T-cell (primary cell): Measurements from ENCODE around the gene ADGRB3. TPM values are rescaled to one million over a fixed set of nuclear protein-coding genes. Genes with fewer than 3 reads are reported as not detected.

Source experiments
- ATAC-seq, 4 experiments: fragments of 200-7000 bp in 3 of 4; fragments of 150-1000 bp in 1 of 4; cut with Tn5 transposase; replicated peaks in 1 of 4; 1 replicate in 3 of 4; 2 replicates in 1 of 4; pipeline ENCODE4 v1.10.0; 2021; ENCODE audit warnings: moderate library complexity in 3 of 4, mild to moderate bottlenecking in 2 of 4, moderate number of reproducible peaks in 1 of 4
- CTCF ChIA-PET, 2 donors: fragments of 300-600 bp; sonication (Branson Sonifier 250); formaldehyde crosslinking; loops; one replicate each; lab custom pipeline; 2022; ENCODE audit warnings: antibody characterized with exemption in 2 of 2; lab: Charles Lee
- POLR2A ChIA-PET, 2 donors: fragments of 300-600 bp; sonication (Branson Sonifier 250); formaldehyde crosslinking; loops; one replicate each; lab custom pipeline; 2022; ENCODE audit warnings: antibody characterized with exemption in 2 of 2; lab: Charles Lee
- DNase-seq, 35 experiments: peaks; one replicate each; pipeline versions ENCODE4 v3.0.0 to v3.0.0-alpha.2; 2013 to 2023
- H3K27ac ChIP-seq: one replicate; pipeline ENCODE4 v1.5.1; 2013; ENCODE audit warnings: low read length
- H3K27me3 ChIP-seq, 2 experiments: replicated peaks in 1 of 2; 1 replicate in 1 of 2; 2 replicates in 1 of 2; pipeline versions ENCODE4 v1.6.1 to v1.7.0; 2013; ENCODE audit warnings: low read length in 1 of 2, mixed read lengths in 1 of 2; ENCODE audit not compliant: control insufficient read depth in 2 of 2, insufficient read depth in 2 of 2; ENCODE audit errors: extremely low read depth in 1 of 2
- H3K36me3 ChIP-seq, 2 donors: 1 replicate in 1 of 2; 2 replicates in 1 of 2; pipeline versions ENCODE4 v1.6.1 to v1.7.0; 2013; ENCODE audit warnings: low read length in 1 of 2; ENCODE audit not compliant: control insufficient read depth in 2 of 2, insufficient read depth in 1 of 2; ENCODE audit errors: extremely low read depth in 1 of 2
- H3K4me1 ChIP-seq, 2 experiments: 1 replicate in 1 of 2; 2 replicates in 1 of 2; pipeline versions ENCODE4 v1.6.1 to v1.7.0; 2013; ENCODE audit warnings: low read length in 2 of 2, mixed read lengths in 1 of 2; ENCODE audit not compliant: insufficient read depth in 2 of 2, control insufficient read depth in 1 of 2; ENCODE audit errors: extremely low read depth in 1 of 2
- H3K4me3 ChIP-seq, 2 donors: 1 replicate in 1 of 2; 2 replicates in 1 of 2; pipeline versions ENCODE4 v1.5.1 to v1.7.0; 2013; ENCODE audit warnings: mild to moderate bottlenecking in 2 of 2, low read length in 1 of 2, moderate library complexity in 1 of 2; ENCODE audit not compliant: control insufficient read depth in 1 of 2; ENCODE audit errors: extremely low read depth in 1 of 2
- H3K9me3 ChIP-seq: 2 replicates; pipeline ENCODE4 v1.7.0; 2013
- H3K27ac Mint-ChIP-seq, 2 donors: one replicate each; pipeline ENCODE4 v1.8.0; 2020 to 2021; ENCODE audit warnings: mild to moderate bottlenecking in 2 of 2, mixed read lengths in 2 of 2
- H3K27me3 Mint-ChIP-seq, 2 donors: one replicate each; pipeline ENCODE4 v1.8.0; 2021 to 2022; ENCODE audit warnings: mixed read lengths in 2 of 2
- H3K36me3 Mint-ChIP-seq: one replicate; pipeline ENCODE4 v1.8.0; 2021; ENCODE audit warnings: mixed read lengths
- H3K4me1 Mint-ChIP-seq, 3 donors: one replicate each; pipeline ENCODE4 v1.8.0; 2020 to 2022; ENCODE audit warnings: mixed read lengths in 3 of 3, mild to moderate bottlenecking in 1 of 3
- H3K4me3 Mint-ChIP-seq, 3 donors: one replicate each; pipeline ENCODE4 v1.8.0; 2020 to 2022; ENCODE audit warnings: mild to moderate bottlenecking in 3 of 3, mixed read lengths in 3 of 3, moderate library complexity in 3 of 3
- H3K9me3 Mint-ChIP-seq, 3 donors: one replicate each; pipeline ENCODE4 v1.8.0; 2020 to 2022; ENCODE audit warnings: mixed read lengths in 3 of 3
- WGBS: methylation state at CpG from one replicate; pipeline ENCODE4 v1.1.5; 2013; ENCODE audit warnings: missing lambda C conversion rate; ENCODE audit not compliant: insufficient coverage; 5-methylcytosine and 5-hydroxymethylcytosine counted together
- total RNA-seq, 35 experiments: library from RNA in 6 of 35; stranded (reverse) in 6 of 35; fragments of 120-200 nt in 1 of 35; gene quantifications; one replicate each; pipeline versions ENCODE4 v1.2.1 to v1.2.4 and lab custom pipeline; 2013 to 2026

Gene ADGRB3
- total RNA-seq, 5 donors from 2014 or later (not counting 1 experiment from before 2014, with no cell fraction given): not detected

DNA sequence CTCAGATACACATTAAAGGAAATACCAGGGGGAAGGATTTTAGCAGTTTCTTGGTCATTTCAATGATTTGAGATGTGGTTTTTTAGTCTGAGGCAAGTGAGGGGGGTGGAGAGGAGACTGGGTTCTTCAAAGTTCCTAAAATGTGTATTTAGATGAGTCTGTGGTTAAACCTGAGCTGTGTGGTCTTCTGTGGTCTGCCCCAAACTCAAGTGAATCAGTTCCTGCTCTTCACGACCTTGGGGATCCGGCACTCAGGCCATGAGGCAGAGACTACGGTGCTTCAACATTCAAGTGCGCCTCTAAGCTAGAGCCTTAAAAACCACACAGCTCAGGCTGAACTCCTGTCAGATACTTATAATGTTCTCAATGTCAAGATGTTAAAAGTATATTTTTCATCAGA is 755.0 kb downstream of the ADGRB3 start:
- 41% methylated on average over 4 of the region's 4 CpGs for WGBS
- Histone ChIP-seq H3K9me3 (no peaks in the 10 kb centered on the region), H3K4me1 (no peaks in the 10 kb centered on the region), H3K27me3 (no peaks in the 10 kb centered on the region), H3K4me3 (no peak overlapping the region), H3K36me3 (no peaks in the 10 kb centered on the region), H3K27ac (no peak overlapping the region)
- H3K27ac Mint-ChIP-seq: no peak overlapping the region
- peaks cover 0 to 8% (median 0%) of the 10 kb centered on the region in 3 donors for H3K4me1 Mint-ChIP-seq
- ATAC-seq (peak in 1 of 4 experiments; percentile 35), DNase-seq (no peak)
- no peaks in the 10 kb centered on the region for H3K9me3 Mint-ChIP-seq
- no peaks in the 10 kb centered on the region for H3K36me3 Mint-ChIP-seq
- ChIA-PET POLR2A (no interaction called here), CTCF (no interaction called here)
- H3K27me3 Mint-ChIP-seq: no peaks in the 10 kb centered on the region
- H3K4me3 Mint-ChIP-seq: no peak overlapping the region

DNA sequence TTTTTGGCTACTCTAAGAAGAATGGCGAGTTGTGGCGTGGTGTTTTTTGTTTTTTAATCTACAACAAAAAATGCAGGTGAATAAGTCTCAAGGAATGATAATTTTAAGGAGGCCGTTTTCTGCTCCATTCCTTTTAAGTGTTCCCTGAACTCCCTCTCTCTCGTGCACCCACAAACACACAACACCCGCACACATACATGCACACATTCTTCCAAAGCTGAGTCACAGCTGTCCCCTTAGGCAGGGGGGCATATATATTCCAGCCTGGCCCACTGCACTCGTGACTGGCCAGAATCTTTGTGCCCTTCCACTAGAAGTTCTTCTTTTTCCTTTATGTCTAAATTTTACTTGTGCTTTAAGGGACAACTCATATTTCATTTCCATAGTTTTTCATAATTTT is 756.0 kb downstream of the ADGRB3 start:
- WGBS: 85% methylated on average over 2 of the region's 6 CpGs
- DNase-seq (no peak), ATAC-seq (no peak)
- ChIA-PET POLR2A (no interaction called here), CTCF (no interaction called here)
- H3K9me3 ChIP-seq: no peaks in the 10 kb centered on the region
- H3K27me3 Mint-ChIP-seq: no peaks in the 10 kb centered on the region
- no peaks in the 10 kb centered on the region for H3K27me3 ChIP-seq
- peaks cover 0 to 8% (median 0%) of the 10 kb centered on the region in 3 donors for H3K4me1 Mint-ChIP-seq
- H3K27ac Mint-ChIP-seq: no peak overlapping the region
- no peak overlapping the region for H3K4me3 ChIP-seq
- no peaks in the 10 kb centered on the region for H3K36me3 ChIP-seq
- no peak overlapping the region for H3K4me3 Mint-ChIP-seq
- no peaks in the 10 kb centered on the region for H3K4me1 ChIP-seq
- H3K9me3 Mint-ChIP-seq: no peaks in the 10 kb centered on the region
- H3K27ac ChIP-seq: no peak overlapping the region
- no peaks in the 10 kb centered on the region for H3K36me3 Mint-ChIP-seq

DNA sequence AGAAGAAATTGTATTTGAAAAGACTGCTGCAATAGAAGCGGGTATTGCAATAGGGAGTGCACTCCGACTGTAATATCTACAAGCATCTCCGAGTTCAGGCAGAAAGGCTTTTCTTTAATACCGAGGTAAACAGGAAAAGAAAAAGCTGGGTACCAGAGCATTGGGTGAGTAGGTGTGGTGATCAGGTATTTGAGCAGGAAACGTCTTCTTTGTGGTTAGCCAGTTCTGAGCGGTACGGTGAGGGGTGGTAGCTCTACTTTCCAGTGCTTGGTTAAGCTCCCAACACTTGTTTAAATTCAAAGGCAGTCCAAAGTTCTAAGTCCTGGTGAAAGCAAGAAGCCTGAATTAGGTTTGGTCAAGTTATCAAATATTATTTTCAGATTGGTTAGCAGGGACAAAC is 757.7 kb downstream of the ADGRB3 start:
- Mint-ChIP-seq H3K27ac (peak overlapping the region in 1 of 2 donors; percentile 52), H3K9me3 (no peaks in the 10 kb centered on the region), H3K4me3 (no peak overlapping the region), H3K4me1 (peaks cover 0 to 8% (median 0%) of the 10 kb centered on the region in 3 donors), H3K27me3 (no peaks in the 10 kb centered on the region), H3K36me3 (no peaks in the 10 kb centered on the region)
- DNase-seq (no peak), ATAC-seq (peak in 2 of 4 experiments; percentile 38 to 44)
- Histone ChIP-seq H3K4me3 (no peak overlapping the region), H3K36me3 (no peaks in the 10 kb centered on the region), H3K9me3 (no peaks in the 10 kb centered on the region), H3K27ac (no peak overlapping the region), H3K4me1 (no peaks in the 10 kb centered on the region), H3K27me3 (no peaks in the 10 kb centered on the region)
- ChIA-PET CTCF (no interaction called here), POLR2A (interaction anchor here in 1 of 2 donors (0.6 kb wide), 1 partner anchor 48 kb away, joined by 7 read pairs; no protein-coding TSS in a partner anchor)
- 59% methylated on average over 7 of the region's 7 CpGs for WGBS

DNA sequence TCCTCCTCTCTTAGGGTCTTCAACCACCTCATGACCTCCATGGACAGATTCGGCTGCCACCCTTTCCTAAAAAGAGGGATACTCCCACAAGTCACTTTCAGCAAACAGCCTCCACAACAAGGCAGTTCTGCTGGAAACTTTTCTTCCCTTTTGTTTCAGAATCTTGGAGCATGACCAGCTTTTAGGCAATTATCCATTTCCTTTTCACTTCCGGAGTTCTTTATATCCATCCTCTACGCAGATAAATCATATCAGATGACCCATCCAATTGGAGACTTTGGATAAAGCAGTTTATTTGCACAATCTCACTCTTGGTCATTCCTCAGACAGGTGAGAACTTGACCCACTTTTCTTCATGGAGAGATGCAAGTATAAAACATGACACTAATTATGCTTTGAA is 763.2 kb downstream of the ADGRB3 start:
- Mint-ChIP-seq H3K27me3 (no peaks in the 10 kb centered on the region), H3K4me1 (no peaks in the 10 kb centered on the region), H3K4me3 (no peak overlapping the region), H3K36me3 (no peaks in the 10 kb centered on the region), H3K27ac (no peak overlapping the region), H3K9me3 (no peaks in the 10 kb centered on the region)
- no peaks in the 10 kb centered on the region for H3K9me3 ChIP-seq
- H3K36me3 ChIP-seq: no peaks in the 10 kb centered on the region
- H3K4me1 ChIP-seq: no peaks in the 10 kb centered on the region
- POLR2A ChIA-PET: no interaction called here
- no peak for DNase-seq
- ATAC-seq: no peak
- CTCF ChIA-PET: no interaction called here
- no peaks in the 10 kb centered on the region for H3K27me3 ChIP-seq
- no peak overlapping the region for H3K4me3 ChIP-seq
- H3K27ac ChIP-seq: no peak overlapping the region
- 92% methylated on average over 2 of the region's 3 CpGs for WGBS

DNA sequence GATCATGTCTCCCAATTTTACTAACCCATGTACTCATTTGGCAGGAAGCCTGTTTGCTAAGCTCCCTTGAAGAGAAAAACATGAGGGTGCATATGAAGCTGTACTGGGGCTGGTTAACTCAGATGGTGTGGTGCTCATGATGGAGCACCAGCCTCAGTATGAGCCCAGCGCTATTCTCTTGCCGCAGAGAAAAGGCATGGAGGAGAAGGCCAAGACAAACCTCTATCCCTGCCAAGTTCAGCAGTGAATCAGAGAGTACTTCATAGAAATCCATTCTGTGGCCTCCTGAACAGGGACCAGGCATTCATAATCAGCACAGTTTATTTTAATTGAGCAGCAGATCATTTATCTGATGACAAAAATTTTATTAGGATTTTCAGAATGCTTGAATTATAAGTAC is 763.6 kb downstream of the ADGRB3 start:
- ChIA-PET CTCF (no interaction called here), POLR2A (no interaction called here)
- Mint-ChIP-seq H3K27me3 (no peaks in the 10 kb centered on the region), H3K4me3 (no peak overlapping the region), H3K9me3 (no peaks in the 10 kb centered on the region), H3K4me1 (no peaks in the 10 kb centered on the region), H3K36me3 (no peaks in the 10 kb centered on the region), H3K27ac (no peak overlapping the region)
- WGBS: 100% methylated on average over 2 of the region's 2 CpGs
- no peaks in the 10 kb centered on the region for H3K36me3 ChIP-seq
- H3K4me1 ChIP-seq: no peaks in the 10 kb centered on the region
- no peak overlapping the region for H3K27ac ChIP-seq
- no peaks in the 10 kb centered on the region for H3K9me3 ChIP-seq
- H3K4me3 ChIP-seq: no peak overlapping the region
- DNase-seq: no peak
- no peaks in the 10 kb centered on the region for H3K27me3 ChIP-seq
- no peak for ATAC-seq

DNA sequence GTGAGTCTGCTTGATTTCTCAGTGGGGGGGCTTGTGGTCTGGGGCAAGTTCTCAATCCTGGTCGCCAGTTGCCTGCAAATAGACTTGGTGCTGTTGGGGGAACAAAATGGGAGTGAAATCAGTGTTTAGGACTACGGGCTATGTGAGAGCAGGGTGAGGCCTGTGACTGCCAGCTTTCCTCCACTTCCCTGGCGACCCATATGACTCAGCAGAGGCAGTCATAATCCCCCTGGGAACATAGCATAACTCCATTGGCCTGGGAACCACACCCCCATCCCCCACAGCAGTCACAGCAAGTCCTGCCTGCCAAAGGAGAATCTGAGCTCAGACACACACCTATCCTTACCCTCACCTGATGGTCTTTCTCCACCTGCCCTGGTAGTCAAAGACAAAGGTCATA is 773.8 kb downstream of the ADGRB3 start:
- Histone ChIP-seq H3K4me1 (no peaks in the 10 kb centered on the region), H3K36me3 (no peaks in the 10 kb centered on the region), H3K9me3 (no peaks in the 10 kb centered on the region), H3K27ac (no peak overlapping the region), H3K4me3 (no peak overlapping the region), H3K27me3 (no peaks in the 10 kb centered on the region)
- Mint-ChIP-seq H3K27ac (no peak overlapping the region), H3K9me3 (peaks cover 10 to 28% (median 11%) of the 10 kb centered on the region in 3 donors), H3K4me1 (no peaks in the 10 kb centered on the region), H3K4me3 (no peak overlapping the region), H3K36me3 (no peaks in the 10 kb centered on the region), H3K27me3 (no peaks in the 10 kb centered on the region)
- no peak for DNase-seq
- ATAC-seq: no peak
- 25% methylated on average over 2 of the region's 3 CpGs for WGBS
- CTCF ChIA-PET: no interaction called here
- POLR2A ChIA-PET: no interaction called here

DNA sequence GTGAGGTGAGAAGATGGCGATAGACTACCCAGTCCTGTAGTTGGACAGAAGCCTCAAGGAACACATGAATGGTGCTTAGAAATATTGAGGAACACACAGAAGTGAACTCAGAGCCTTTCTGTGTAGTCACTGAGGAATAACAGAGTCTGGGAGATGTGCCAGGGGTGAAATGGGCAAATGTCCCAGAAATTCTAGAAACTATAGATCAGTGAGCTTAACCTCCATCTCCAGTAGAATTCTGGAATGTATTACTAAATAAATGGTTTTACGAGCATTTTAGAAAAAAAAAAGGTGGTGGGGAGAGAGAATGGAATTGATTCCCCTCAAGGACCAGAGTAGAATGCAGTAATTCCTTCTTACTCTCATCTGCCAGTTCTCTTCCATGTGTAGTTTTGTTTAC is 781.7 kb downstream of the ADGRB3 start:
- ChIA-PET CTCF (no interaction called here), POLR2A (no interaction called here)
- H3K4me3 Mint-ChIP-seq: no peak overlapping the region
- H3K36me3 Mint-ChIP-seq: no peaks in the 10 kb centered on the region
- H3K9me3 ChIP-seq: no peaks in the 10 kb centered on the region
- H3K4me3 ChIP-seq: no peak overlapping the region
- no peaks in the 10 kb centered on the region for H3K27me3 ChIP-seq
- WGBS: 100% methylated on average over 1 of the region's 2 CpGs
- H3K4me1 ChIP-seq: no peaks in the 10 kb centered on the region
- H3K36me3 ChIP-seq: no peaks in the 10 kb centered on the region
- H3K27ac ChIP-seq: no peak overlapping the region
- no peak for DNase-seq
- ATAC-seq: no peak
- no peaks in the 10 kb centered on the region for H3K27me3 Mint-ChIP-seq
- no peaks in the 10 kb centered on the region for H3K4me1 Mint-ChIP-seq
- peaks cover 0 to 7% (median 4%) of the 10 kb centered on the region in 3 donors for H3K9me3 Mint-ChIP-seq
- no peak overlapping the region for H3K27ac Mint-ChIP-seq
